ENCODE results near the gene RHOT1.
"Not testable (repeated sequence)": the region's sequence is repeated elsewhere in the genome, so short reads cannot be mapped to it uniquely, and the experiment has no call there.

Gene RHOT1

DNA sequence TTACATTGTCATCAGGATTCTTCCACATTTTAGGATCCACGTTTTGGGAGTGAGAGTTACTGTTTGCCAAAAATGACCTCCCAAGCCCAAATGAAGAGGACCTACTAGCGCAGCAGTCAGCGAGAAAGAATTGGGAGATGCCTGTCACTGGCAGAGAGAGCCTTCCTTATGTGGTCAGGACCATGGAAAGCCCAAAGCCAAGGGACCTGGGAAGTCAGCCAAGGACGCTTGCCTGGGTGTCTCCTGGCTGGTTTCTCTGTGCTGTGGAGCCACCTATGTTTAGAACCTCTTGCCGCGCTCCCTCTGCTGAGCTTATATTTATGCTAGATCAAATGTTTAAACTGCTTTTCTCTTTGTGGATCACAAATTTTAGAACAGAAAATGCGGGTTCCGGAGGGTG, 98.4 kb downstream of the RHOT1 start:
- no peak for DNase-seq

DNA sequence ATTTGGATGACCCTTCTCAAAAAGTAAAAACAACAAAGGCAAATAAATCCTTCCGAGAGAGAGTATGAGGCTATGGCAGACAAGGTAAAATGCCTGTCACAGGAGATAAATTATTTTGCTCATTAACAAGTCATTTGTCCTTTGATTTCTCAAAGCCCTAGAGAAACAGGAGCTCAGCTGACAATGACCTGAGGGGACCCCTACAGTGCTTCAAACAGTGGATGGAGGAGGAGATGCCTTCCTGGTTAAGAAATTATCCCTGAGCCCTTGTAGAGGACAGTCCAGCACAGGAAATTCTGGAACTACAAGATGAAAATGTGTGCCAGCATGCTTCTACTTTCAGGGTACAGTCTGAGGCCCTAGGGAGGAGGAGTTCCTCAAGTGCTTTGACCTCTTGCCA, 99.3 kb downstream of the RHOT1 start:
- no peak for DNase-seq

DNA sequence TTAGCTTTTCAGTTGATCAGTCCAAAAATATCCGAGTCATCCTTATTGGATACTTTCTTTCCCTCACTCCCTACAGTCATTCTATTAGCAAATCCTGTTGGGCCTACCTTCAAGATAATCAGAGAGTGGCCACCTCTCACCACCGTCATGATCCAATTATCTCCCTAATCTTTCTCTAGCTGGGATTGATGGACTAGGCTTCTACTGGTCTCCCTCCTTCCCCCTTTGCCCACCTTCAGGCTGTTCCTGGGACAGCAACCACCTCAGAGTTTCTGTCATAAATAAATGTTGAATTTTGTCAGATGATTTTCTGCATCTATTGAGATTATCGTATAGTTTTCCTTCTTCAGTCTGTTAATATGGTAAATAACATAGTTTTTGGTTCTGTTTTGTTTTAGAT, 107.2 kb downstream of the RHOT1 start:
- no peak for DNase-seq

DNA sequence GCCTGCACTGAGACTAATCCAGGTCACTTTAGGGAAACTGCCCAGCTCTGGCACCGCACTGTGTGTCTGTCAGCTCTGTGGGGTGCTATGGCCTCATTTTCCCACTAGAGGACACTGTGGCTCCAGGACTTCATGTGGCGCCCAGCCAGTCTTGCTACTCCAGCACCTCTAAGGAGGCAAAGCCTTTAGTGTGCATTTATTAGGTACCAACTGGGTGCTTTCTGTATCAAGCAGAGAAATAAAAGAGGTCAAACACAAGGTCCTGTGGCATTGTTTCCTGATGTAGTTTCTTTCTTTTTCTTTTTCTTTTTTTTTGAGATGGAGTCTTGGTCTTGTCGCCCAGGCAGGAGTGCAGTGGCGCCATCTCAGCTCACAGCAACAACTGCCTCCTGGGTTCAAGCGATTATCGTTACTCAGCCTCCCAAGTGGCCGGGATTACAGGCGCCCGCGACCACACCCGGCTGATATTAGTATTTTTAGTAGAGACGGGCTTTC, 110.9 kb downstream of the RHOT1 start:
- peak; percentile 69 to 78 for DNase-seq

DNA sequence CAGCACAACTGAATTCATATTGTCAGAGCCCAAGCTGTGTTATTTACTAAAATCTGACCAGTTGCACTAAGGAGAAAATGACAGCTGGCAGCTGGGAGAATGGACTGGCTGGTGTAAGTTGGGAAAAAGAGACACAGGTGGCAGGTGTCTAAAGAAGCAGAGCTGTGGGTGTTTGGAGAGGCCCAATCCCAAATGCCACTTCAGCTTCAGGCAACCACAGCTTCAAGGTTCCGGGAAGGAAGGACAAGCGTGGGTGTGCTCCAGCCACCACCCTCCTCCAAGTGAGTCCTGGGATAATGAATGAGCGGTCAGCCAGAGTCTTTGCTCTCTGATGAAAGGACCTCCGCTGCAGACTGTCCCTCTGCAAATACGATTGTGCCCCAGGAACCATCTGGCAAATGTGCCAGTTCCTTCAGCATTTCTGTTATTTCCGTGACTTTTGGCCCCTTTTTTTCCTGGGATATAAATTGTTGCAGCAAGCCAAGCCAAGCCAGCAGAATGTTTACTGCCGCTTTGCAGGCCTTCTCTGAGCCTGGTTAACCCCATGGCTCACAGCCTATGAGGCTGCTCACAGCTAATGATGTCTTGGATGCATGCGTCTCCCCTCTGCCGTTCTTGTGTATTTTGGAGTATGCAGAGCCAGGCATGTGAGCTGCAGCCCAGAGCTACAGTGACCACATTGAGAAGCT, 113.9 kb downstream of the RHOT1 start:
- DNase-seq = no peak

DNA sequence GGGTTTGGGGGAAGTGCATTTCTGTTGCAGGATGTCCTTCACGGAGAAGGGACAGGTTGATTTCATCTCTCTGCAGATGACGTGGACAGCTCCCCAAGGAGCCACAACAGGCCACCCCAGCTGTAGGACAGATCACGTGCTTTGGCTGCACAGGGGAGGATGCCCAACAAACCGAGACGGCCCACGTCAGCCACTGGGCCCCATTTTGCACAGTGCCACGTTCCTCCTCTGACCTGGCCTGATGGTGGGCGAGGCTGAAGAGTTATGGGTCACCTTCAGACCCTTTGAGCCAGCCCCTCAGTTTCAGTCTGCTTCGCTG, 114.4 kb downstream of the RHOT1 start:
- DNase-seq = no peak

DNA sequence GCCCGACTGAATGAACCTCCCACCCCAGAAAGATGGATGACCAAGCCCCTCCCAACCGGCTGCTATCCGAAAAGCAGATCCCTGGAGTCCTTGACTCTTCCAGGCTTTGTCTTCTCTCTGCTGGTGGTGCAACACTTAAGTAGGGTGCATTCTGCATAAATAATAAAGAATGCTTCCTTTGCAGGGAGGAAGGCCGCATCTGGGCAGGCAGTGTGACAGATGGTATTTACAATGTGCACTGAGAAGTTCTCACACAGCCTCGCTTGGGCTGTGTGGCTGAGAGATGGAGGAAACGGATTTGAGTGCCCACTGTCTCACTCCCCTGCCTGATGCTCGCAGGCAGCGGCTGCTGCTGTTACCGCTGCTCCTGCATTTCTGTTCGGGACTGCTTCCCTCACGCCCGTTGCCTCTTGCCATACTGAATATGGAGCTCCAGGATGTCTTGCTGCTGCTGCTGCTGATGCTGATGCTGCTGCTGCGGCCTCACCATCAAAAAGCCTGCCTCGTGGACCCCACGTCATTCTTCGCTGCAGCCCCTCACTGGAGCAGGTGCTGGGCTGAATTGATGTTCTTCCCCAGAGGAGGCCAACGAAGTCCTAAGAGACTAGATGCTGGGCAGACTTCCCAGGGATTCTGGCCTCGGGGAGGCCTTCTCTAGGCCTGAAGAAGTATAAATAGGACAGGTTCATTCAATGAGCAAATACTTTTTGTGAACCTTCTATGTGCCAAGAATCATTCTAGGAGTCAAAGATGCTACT, 116.3 kb downstream of the RHOT1 start:
- DNase-seq = no peak

DNA sequence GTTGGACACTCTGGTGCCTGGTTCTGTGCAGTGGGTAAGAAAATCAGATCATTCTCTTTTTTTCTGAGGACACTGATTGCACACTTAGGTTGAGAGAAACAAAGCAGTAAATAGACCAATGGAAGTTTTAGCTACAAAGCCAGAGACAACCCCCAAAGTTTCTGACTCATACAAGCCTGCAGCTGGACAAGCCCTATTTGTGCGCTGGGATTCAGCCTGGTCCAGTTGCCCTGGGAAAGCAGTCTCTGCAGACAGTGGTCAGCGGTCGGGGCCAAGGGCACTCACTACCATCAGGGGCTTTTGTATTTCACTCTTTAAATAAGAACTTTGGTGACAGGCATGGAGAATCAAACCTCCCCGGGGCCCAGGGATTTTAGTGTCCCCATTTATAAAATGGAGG, 117.3 kb downstream of the RHOT1 start:
- DNase-seq = no peak

DNA sequence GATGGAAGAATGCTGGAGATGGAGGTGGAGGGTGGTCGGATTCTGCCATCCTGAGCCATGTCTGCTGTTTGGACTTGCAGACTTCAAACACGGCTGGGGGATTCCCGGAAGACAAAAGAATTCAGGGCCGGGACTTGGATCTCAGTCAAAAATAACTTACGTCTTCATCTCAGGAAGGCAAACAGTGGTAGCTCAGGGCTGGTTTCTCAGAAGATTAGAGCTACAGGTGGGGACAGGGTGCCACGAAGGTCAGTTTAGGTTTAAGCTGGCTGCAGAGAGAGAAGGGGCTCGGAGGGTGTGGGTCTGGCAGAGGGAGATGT, 119.1 kb downstream of the RHOT1 start:
- DNase-seq = no peak

DNA sequence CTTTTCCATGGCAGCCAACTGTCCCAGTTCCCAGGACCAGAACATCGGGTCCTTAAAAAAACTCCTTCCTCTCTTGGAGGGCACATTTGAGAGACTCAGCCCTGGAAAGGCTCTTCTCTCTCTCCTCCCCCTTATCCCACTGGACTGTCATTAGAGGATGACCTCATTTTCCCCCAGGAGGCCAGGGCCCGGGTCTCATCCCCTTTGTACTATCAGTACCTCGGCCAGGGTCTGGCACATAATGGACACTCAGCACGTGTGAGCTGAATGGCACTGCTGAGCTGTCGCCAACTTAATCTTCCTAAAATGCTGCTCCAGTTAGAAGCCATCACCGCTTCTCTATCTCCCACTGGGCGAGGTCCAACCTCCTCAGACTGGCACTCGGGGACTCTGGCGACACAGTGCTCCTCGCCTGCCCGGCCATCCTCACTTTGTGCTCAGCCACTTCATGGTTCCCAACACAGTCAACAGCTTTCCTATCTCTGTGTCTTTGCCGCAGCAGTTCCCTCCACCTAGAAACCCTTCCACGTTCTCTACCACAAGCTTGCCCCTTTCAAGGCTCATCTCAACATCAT, 119.7 kb downstream of the RHOT1 start:
- no peak for DNase-seq

DNA sequence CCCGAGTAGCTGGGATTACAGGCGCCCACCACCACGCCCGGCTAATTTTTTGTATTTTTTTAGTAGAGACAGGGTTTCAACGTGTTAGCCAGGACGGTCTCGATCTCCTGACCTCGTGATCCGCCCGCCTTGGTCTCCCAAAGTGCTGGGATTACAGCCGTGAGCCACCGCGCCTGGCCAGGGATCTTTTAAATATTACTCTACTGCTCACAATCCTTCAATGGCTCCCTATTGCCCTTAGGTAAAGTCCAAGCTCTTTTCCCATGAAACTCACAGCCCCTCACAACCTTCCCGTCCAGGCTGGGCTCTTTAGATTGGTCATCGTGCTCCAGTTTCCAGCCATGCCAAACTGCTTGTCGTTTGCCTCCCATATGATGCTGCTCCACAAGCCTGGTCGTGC, 121.2 kb downstream of the RHOT1 start:
- DNase-seq = not testable (repeated sequence)

DNA sequence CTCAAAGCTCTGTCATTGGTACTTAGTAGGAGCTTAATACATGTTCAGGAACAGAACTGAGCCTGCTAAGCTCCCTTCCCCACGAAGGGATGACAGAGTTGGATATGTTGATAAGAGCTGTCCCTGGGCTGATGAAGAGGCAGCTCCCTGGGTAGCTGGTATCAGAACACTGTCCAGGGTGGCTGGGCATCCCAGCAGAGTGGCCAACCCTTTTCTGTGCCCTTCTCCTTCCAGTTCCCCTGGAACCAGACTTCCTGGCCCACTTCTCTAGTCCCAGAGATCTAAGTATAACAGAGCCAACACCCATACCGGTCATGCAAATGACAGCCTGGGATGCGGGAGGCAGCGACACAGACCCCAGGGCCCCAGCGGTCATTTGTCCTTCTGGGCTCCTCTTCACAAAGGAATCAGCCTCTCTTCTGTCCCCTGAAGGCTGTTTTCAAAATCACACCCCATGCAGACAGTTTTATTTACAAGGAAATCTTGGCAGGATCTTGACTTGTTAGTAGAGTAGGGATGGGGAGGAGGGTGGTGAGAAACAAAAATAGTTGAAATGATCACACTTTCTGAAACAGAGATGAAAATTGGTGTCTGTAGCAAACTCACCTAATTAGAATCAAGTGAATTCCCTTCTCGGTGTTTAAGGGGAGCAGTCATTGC, 122.0 kb downstream of the RHOT1 start:
- no peak for DNase-seq

DNA sequence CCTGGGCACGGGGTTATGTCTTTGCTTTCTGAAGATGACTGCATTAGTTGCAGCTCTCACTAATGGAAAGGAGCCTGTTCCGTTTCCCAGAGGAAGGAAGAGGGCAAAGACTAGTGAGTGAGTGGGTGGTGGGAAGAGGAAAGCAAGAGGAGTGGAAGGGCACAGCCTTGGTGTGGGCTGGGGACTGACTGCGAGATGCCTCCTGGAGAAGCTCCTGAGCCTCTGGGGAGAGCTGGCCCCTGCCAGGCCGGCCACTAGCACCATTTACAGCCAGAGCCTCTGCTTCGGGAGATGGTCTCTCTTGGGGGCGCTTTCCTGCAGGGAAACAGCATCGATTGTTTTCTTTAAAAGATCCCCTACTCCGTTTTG, 122.5 kb downstream of the RHOT1 start:
- no peak for DNase-seq

DNA sequence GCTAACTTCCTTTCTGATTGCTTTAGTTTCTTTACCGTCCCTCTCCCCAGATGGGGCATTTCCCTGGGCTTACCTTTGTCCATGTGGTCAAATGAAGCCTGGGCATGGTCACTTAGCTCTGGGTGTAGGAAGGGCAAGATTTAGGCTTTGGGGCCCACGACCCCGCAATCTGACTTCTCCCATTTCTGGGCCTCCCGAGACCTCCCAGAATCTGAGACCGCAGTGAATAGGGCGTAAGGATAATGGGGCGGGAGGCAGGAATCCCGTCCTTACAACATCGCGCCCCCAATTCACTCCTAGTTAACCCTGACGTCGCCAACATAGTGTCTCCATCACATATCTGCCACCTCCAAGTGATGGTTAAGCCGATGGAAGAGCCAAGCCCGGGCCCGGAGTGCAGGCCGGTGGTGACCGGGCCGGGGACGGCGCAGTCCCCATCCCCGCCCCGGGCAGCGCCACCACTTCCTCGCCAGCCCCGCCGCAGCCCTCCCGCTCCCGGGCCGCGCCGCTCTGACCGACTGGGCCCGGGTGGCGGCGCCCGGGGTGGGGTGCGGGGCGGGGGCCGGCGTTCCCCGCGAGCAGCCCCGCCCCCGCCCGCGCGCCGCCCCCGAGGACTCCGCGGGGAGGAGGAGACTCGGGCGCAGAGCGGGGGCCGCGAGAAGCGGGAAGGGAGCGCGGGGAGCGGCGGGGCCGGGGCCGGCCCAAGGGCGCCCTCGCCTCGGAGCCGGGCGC, 123.1 kb downstream of the RHOT1 start, which contains the start of gene RHBDL3:
RHBDL3 (plus strand) TSS at position 641 of the 732 bp plus-strand sequence. CDS start 358 bp downstream, outside the sequence.
- DNase-seq = peak in 1 of 2 donors; percentile 24

DNA sequence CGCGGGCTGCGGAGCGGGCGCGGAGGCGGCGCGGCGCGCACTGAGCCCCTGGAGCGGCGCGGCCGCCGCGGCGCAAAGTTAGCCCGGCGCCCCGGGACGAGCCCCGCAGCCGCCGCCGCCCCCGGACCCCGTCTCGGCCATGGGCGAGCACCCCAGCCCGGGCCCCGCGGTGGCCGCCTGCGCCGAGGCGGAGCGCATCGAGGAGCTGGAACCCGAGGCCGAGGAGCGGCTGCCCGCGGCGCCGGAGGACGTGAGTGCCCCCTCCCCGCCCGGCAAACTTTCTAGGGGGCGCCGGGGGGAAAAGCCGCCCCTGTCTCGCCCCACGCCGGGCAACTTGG, 123.7 kb downstream of the RHOT1 start:
- DNase-seq = no peak

DNA sequence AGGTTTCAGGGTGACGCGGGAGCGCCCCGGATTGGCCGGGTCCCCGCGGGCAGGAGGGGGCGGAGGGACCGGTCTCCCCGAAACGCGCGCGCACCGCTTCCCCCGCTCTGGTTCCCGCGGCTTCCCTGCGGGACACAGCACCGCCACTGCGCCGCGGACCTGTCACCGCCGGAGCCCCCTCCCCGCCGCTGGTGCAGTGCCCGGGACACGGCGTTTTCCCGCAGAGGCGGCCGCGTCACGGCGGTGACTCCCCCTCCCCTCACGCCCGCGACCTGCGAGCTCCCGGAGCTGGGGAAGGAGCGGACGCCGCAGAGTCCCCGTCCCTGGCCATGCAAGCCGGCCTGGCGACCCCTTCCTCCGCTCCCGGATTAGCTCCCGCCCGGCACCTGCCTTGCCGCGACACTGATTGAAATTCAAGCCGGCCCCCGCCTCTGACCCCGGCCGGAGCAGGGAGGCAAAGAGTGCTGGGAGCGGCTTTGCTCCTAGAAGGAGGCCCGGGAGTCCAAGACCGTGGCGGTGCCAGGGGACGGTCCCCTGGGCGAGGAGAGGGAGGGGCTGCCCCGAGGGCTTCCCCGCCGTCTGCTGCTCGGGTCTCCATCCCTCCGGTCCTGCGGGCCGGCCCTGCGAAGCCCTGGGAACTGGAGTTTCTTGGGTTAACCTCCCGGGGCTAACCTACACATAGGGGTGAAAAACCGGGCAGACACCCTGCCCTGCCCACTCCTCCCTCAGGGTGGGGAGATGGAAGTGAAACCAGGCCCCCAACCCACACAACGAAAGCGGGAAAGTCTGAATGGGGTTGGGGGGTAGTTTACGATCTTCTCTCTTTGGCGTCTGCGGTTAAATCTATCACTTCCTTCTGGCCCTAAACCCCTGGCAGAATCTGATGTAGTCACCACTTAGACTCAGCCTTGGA, 124.3 kb downstream of the RHOT1 start:
- peak in 1 of 2 donors; percentile 31 for DNase-seq

DNA sequence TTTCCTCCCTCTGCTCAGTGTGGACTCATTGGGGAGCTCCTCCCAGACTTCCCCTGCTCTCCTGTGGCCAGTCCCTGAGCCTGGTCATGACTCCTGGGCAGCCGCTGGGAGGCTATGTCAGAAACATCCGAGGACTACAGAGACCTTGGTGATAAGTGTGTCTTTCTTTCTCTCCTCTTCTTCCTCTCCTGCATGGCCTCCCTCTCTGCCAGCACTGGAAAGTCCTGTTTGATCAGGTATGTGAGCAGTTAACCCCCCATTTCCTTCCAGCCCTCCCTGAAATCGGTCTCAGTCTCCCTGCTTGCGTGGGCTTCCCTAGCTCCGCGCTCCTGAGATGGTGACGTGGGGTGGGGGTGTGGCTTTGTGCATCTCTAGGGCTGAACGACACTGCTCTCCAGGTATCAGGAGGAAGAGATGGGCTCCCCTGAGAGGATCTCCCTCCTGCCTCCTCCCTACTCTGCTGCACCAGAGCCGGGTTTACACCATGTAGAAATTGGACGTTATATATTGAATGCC, 125.4 kb downstream of the RHOT1 start:
- peak; percentile 34 to 38 for DNase-seq

DNA sequence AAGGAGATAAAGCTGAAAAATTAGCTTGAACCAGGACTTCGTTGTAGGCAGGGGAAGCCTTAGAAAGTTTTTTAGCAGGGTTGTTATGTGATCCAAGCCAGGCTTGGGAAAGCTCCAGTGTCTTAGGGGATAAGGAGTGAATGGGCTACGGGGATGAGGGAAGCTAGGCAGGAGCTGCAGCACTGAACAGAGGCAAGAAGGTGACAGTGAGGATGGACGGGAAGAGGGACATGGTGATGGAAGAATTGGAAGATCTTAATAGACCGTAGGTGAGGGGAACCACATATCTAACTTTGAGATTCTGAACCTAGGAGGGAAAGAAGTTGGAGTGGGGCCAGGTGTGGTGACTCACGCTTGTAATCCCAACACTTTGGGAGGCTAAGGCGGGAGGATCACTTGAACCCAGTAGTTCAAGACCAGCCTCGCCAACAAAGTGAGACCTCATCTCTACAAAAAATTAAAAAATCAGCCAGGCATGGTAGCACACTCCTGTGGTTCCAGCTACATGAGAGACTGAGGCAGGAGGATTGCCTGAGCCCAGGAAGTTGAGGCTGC, 126.5 kb downstream of the RHOT1 start:
- DNase-seq = no peak

DNA sequence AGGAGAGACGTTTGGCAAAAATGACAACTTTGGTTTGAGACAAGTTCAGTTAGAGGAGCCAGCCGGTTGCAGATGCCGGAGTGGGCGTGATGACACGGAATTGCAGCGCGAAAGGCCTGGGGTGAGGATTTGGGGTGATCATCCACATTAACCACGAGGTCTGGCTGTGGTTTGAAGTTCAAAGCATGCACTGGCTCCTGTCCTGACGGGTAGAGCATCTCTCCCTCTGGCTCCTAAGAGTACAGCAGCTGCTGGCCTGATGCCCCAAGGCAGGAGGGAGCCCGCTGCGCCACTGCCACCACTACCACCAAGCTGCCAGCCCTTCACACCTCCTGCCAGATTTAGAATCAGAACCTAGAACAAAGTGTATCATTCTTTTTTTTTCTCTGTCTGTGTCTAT, 127.1 kb downstream of the RHOT1 start:
- DNase-seq = no peak

DNA sequence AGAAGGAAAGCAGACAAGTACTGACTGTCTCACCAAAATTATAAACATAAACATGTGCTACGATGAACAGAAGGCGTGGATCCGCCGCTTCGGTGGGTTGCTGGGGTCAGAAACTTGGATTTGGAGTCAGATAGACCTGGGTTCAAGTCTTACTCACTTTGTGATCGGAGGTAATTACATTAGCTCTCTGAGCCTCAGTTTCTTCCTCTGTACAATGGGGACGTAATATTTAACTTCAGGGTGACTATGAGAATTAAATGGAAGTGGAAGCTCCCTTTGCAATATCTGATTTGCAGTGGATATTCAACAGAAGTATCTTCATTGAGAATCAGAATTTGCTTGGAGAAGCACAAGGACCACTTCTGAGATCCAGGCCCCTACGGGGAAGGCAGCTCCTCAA, 129.5 kb downstream of the RHOT1 start:
- DNase-seq = no peak

DNA sequence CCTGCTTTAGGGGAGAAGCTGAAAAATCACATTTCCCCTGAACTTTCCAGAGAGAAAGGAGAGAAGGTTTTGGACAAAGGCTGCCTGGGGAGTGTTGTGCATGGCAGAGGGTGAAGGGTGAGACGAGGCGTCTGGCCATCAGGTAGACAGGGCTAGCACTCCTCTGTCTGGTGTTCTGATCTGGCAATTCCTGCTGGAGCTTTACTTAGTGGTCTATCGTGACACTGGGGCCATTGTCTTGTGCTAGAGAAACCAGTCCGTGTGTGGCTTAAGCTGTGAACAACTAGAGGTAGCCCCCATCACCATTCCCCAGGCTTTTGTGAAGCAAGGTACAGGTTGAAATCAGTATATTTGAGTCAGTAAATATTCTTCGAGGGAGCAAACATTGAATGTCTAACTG, 131.8 kb downstream of the RHOT1 start:
- no peak for DNase-seq

DNA sequence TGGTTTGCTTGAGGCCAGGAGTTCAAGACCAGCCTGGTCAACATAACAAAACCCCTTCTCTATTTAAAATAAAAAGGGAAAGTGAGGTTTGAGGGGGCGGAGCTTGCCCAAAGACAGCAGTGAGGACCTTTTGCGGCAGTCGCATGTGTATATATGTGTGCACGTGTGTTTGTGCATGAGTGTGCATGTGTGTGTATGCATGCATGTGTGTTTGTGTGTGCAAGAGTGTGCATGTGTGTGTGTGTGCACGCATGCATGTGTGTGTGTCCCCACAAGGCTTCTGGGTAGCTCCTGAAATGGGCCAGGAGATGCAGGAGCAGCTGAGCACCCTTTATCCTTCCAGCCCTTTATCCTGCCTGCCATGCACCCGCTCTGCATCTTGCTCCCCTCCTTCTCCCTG, 132.3 kb downstream of the RHOT1 start:
- no peak for DNase-seq

Measured in stimulated activated CD4-positive, alpha-beta T cell treated with anti-CD3 and anti-CD28 coated beads, Interleukin-2, amount 100 ng/mL, for 24 hours (primary cell).